SK-N-MC (cell line): ENCODE measurements around the gene OR5L2.

Experiments
- DNase-seq: peaks from one replicate; pipeline ENCODE4 v3.0.0-alpha.2; 2011; ENCODE audit warnings: low read depth, low spot score
- H3K27ac ChIP-seq: fragments of 200-600 bp; sonication (generic); 2 replicates; pipeline ENCODE4 v1.5.1; 2016; ENCODE audit warnings: mixed run types
- H3K36me3 ChIP-seq: fragments of 200-600 bp; sonication (generic); 2 replicates; pipeline ENCODE4 v1.6.1; 2017; ENCODE audit warnings: antibody characterized with exemption, low read length, mixed read lengths; ENCODE audit not compliant: insufficient read depth
- H3K4me3 ChIP-seq: fragments of 200-600 bp; sonication (generic); 2 replicates; pipeline ENCODE4 v1.5.1; 2016
- H3K9ac ChIP-seq: fragments of 200-600 bp; sonication (generic); 2 replicates; pipeline ENCODE4 v1.8.0; 2017; ENCODE audit warnings: mixed run types, mixed read lengths; ENCODE audit not compliant: insufficient read length
- H3K9me3 ChIP-seq: fragments of 200-600 bp; sonication (generic); 2 replicates; pipeline ENCODE4 v1.6.1; 2017; ENCODE audit warnings: low read depth, mild to moderate bottlenecking, antibody characterized with exemption, low read length, moderate library complexity, mixed read lengths
- EZH2 ChIP-seq: fragments of 200-600 bp; sonication (generic); IDR thresholded peaks from one replicate; pipeline ENCODE4 v1.6.1; 2017; ENCODE audit warnings: antibody characterized with exemption
- FOXP2 ChIP-seq: optimal IDR thresholded peaks from 2 replicates; pipeline ENCODE3; 2011; ENCODE audit warnings: mild to moderate bottlenecking, moderate library complexity; ENCODE audit not compliant: insufficient read depth; ENCODE audit errors: extremely low read length, control extremely low read depth
- POLR2AphosphoS5 ChIP-seq: IDR thresholded peaks from 2 replicates; pipeline ENCODE4 v1.6.1; 2012; ENCODE audit warnings: mild to moderate bottlenecking, low read depth, low read length, borderline replicate concordance

Gene OR5L2

DNA sequence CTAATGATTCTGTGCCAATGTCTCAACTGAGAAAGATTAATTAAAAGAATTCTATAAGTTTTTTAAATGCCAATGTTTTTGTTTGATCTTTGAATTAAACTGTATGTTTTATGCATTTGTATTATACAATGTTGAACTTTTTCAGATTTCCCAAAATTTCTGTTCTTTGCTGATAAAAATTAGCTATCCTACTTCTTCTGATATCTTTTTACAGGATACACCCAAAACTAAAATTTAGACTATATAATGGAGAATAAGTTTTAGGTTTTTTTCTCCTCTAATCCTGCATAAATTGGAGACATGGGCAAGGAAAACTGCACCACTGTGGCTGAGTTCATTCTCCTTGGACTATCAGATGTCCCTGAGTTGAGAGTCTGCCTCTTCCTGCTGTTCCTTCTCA lies at the start of gene OR5L2:
Gene OR5L2 (plus strand): TSS at position 301 of the 400 bp plus-strand sequence. CDS start 0 bp downstream, at position 301.
- no peak within 1 kb of the TSS for H3K27ac ChIP-seq
- H3K36me3 ChIP-seq, result no peaks in the 10 kb centered on the region
- no peaks in the 10 kb centered on the region for H3K9me3 ChIP-seq
- no peak for DNase-seq
- TF ChIP-seq FOXP2 (no peak), POLR2AphosphoS5 (no peak), EZH2 (no peak)
- H3K4me3 ChIP-seq, result no peak within 1 kb of the TSS
- no peak within 1 kb of the TSS for H3K9ac ChIP-seq

DNA sequence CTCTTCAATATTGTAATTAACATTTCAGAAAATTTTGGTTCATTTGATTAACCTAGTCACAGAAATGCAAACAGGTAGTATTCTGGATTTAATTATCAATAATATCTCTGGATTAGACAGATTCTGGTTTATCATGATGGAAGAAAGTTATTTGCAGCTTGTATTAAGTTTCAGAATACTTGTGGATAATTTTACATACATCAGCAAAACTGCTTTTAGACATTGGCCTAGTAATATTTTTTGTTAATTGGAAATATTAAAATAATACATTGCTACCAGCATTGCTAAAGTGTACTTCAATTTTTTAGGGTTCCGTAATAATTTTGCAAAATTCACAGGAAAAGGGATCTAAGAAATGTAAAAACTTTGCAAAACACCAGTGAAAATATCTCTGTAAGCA lies 35.4 kb upstream of the OR5L2 start:
- no peak for TF ChIP-seq EZH2
- TF ChIP-seq POLR2AphosphoS5, result no peak
- no peak for TF ChIP-seq FOXP2
- no peak for DNase-seq

DNA sequence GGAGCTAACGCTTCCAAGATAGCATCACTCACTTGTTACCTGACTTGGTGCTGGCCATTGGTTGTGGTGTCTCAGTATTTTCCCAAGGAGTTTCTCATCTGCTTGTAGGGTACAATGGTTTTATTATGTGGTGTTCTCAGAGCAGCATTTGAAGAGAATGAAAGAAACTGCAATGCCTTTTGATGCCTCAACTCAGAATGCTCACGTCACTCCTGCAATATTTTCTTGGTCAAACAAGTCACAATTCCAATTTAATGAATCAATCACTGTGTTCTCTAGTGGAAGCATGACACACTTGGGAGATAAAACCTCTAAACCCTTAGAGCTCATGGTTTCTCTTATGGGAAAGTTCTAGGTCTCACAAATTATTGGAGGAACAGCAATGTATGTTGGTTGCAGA lies 33.7 kb upstream of the OR5L2 start:
- Histone ChIP-seq H3K9ac (no peak overlapping the region), H3K4me3 (no peak overlapping the region), H3K36me3 (no peaks in the 10 kb centered on the region), H3K27ac (no peak overlapping the region), H3K9me3 (no peaks in the 10 kb centered on the region)
- no peak for TF ChIP-seq EZH2
- no peak for DNase-seq

More for the DNA sequence above, 35.4 kb upstream of the OR5L2 start:
- H3K27ac ChIP-seq, result no peak overlapping the region
- no peaks in the 10 kb centered on the region for H3K36me3 ChIP-seq
- no peak overlapping the region for H3K9ac ChIP-seq
- H3K9me3 ChIP-seq, result no peaks in the 10 kb centered on the region
- H3K4me3 ChIP-seq, result no peak overlapping the region

DNA sequence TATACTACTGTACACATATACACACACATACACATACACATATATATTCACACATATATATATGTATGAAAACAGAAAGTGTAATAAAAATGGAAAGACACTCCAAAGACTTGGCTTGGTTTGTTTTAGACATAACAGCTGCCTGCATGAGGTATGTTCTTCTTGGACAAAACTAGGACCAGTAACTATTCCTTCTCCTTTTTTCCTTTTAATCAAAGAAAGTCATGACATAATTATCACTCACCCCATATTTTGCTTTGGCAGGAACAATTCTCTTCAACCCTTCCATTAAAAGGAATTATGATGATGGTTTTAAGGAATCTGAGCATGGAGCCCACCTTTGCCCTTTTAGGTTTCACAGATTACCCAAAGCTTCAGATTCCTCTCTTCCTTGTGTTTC lies 31.8 kb upstream of the OR5L2 start, which contains the start of gene OR5D14:
Gene OR5D14 (plus strand): TSS at position 301 of the 400 bp plus-strand sequence. CDS start 0 bp downstream, at position 301.
- no peak for DNase-seq
- H3K9me3 ChIP-seq, result no peaks in the 10 kb centered on the region

DNA sequence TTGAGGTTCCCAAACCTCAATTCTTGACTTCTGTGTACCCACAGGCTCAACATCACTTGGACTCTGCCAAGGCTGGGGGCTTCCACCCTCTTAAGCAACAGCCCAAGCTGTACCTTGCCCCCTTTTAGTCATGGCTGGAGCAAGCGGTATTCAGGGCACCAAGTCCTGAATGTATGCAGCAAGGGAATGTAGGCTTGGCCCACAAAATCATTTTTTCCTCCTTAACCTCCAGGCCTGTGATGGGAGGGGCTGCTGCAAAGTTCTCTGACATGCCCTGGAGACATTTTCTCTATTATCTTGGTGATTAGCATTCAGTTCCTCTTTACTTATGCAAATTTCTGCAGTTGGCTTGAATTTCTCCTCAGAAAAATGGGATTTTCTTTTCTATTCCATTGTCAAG lies 20.8 kb upstream of the OR5L2 start:
- H3K4me3 ChIP-seq, result no peak overlapping the region
- no peak overlapping the region for H3K27ac ChIP-seq
- DNase-seq, result no peak
- no peak overlapping the region for H3K9ac ChIP-seq
- H3K9me3 ChIP-seq, result no peaks in the 10 kb centered on the region
- no peaks in the 10 kb centered on the region for H3K36me3 ChIP-seq
- TF ChIP-seq EZH2, result no peak
- no peak for TF ChIP-seq POLR2AphosphoS5
- TF ChIP-seq FOXP2, result no peak

More for the DNA sequence above, 31.8 kb upstream of the OR5L2 start, which contains the start of gene OR5D14:
- Histone ChIP-seq H3K27ac (no peak within 1 kb of the TSS), H3K36me3 (no peaks in the 10 kb centered on the region), H3K4me3 (no peak within 1 kb of the TSS), H3K9ac (no peak within 1 kb of the TSS)
- TF ChIP-seq POLR2AphosphoS5 (no peak), FOXP2 (no peak), EZH2 (no peak)

DNA sequence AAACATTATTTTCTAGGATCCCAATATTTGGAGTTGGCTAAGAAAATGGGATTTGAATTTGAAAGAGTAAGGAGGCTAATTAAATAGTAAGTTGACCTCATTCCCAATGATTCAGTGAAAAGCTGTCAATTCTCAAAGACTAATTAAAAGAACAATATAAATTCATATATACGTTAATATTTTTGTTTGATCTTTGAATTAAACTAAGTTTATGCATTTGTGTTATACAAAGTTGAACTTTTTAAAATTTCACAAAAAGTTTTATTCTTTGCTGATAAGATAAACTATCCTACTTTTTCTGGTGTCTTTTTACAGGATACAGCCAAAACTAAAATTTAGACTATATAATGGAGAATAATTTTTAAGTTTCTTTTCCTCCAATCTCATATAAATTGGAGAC lies 16.0 kb upstream of the OR5L2 start, which contains the start of gene OR5L1:
Gene OR5L1 (plus strand): TSS at position 301 of the 400 bp plus-strand sequence. CDS start 100 bp downstream, outside the sequence.
- DNase-seq, result no peak
- no peak within 1 kb of the TSS for H3K9ac ChIP-seq
- H3K27ac ChIP-seq, result no peak within 1 kb of the TSS
- H3K36me3 ChIP-seq, result no peaks in the 10 kb centered on the region
- no peak for TF ChIP-seq EZH2
- TF ChIP-seq POLR2AphosphoS5, result no peak
- TF ChIP-seq FOXP2, result no peak
- H3K9me3 ChIP-seq, result no peaks in the 10 kb centered on the region
- no peak within 1 kb of the TSS for H3K4me3 ChIP-seq

DNA sequence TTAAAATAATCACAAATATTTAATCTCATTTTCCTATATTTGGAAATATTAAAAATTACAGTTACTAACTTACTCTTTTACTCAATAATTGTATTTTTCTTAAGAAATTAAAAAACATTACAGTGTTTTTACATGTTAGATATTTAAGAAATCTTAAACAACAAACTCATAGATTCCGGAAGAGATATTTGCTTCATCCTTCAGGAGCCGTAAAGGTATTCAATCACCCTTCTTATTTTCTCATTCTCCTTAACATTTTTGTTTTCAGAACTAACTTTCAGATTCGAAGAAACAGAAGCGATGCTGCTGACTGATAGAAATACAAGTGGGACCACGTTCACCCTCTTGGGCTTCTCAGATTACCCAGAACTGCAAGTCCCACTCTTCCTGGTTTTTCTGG lies 7.7 kb upstream of the OR5L2 start, which contains the start of gene OR5D18:
Gene OR5D18 (plus strand): TSS at position 301 of the 400 bp plus-strand sequence. CDS start 0 bp downstream, at position 301.
- DNase-seq, result no peak
- TF ChIP-seq FOXP2 (no peak), EZH2 (no peak), POLR2AphosphoS5 (no peak)
- Histone ChIP-seq H3K4me3 (no peak within 1 kb of the TSS), H3K27ac (no peak within 1 kb of the TSS), H3K36me3 (no peaks in the 10 kb centered on the region), H3K9me3 (no peaks in the 10 kb centered on the region), H3K9ac (no peak within 1 kb of the TSS)

DNA sequence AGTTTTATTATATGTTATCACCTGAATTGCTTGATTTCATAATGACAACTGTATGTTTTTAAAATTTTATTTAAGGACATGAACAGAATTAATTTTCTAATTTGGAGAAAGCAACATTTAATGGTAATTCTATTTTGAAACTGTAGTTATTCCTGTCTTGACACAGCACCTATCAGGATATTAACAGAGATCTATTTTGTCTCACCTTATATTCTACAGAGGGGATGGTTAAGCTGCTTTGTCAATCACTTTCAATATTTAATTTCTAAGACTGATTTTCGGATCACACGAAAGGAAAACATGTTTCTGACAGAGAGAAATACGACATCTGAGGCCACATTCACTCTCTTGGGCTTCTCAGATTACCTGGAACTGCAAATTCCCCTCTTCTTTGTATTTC lies 11.4 kb downstream of the OR5L2 start, which contains the start of gene OR5D16:
Gene OR5D16 (plus strand): TSS at position 301 of the 400 bp plus-strand sequence. CDS start 0 bp downstream, at position 301.
- Histone ChIP-seq H3K27ac (no peak within 1 kb of the TSS), H3K4me3 (no peak within 1 kb of the TSS), H3K9me3 (no peaks in the 10 kb centered on the region), H3K36me3 (no peaks in the 10 kb centered on the region), H3K9ac (no peak within 1 kb of the TSS)
- DNase-seq, result no peak
- TF ChIP-seq POLR2AphosphoS5 (no peak), FOXP2 (no peak), EZH2 (no peak)

DNA sequence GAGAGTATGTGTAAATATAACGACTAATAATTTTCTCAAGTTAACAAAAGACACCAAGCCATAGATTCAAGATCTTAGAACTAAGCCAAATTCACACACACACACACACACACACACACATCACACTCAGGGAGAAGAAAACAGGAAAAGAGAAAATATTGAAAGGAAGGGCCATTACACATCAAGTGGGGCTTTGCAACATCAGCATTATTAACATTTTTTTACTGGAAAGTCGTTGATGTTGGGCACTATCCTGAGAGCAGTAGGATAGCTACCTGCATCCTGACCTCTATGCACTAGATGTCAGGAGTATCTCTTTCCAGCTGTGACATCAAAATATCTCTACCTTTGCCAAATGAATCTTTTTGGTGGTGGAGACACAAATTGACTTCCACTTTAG lies 20.4 kb downstream of the OR5L2 start:
- Histone ChIP-seq H3K4me3 (no peak overlapping the region), H3K36me3 (no peaks in the 10 kb centered on the region), H3K9ac (no peak overlapping the region), H3K9me3 (no peaks in the 10 kb centered on the region), H3K27ac (no peak overlapping the region)
- no peak for DNase-seq
- TF ChIP-seq FOXP2 (no peak), POLR2AphosphoS5 (no peak), EZH2 (no peak)
